Measurements from ENCODE around the gene MYH9.
"Not testable (repeated sequence)": the region's sequence is repeated elsewhere in the genome, so short reads cannot be mapped to it uniquely, and the experiment has no call there.

MYH9 gene

DNA sequence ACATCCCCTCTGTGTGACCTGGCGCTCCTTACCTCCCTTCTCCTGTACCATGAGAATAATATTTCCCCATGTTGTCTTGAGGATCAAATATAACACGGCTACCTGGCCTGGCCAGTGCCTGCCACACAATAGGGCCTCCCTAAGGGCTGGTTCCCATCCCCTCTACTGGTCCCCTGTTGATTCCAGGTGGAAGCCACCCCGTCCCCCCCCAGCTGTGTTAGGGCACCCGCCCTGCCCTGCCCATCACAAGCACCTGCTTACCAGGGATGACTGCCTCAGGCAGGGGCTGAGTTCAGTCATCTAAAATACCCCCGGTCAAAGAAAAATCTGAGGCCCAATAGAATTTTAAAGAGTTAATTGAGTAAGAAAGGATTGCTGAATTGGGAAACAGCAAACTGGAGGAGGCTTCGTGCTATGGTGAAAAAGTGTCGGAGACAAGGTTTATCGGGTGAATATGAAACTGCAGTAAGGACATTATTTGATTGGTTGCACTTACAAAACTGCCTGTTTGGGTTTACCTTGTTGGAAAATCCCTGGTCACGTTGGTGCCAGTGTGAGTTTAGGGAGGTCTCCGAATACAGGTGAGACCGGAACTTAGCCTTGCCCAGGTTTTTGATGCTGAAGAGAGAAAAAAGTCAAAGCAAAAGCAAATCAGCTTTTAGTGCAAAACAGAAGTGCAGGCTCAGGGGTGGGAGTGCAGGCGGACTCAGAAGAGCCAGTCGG is 129.7 kb downstream of the MYH9 start:
- DNase-seq (ENCODE audit: low read depth) = no peak
- no peak overlapping the region for H3K4me3 ChIP-seq (ENCODE audit: low read length)
- TF ChIP-seq, protein P1, sequence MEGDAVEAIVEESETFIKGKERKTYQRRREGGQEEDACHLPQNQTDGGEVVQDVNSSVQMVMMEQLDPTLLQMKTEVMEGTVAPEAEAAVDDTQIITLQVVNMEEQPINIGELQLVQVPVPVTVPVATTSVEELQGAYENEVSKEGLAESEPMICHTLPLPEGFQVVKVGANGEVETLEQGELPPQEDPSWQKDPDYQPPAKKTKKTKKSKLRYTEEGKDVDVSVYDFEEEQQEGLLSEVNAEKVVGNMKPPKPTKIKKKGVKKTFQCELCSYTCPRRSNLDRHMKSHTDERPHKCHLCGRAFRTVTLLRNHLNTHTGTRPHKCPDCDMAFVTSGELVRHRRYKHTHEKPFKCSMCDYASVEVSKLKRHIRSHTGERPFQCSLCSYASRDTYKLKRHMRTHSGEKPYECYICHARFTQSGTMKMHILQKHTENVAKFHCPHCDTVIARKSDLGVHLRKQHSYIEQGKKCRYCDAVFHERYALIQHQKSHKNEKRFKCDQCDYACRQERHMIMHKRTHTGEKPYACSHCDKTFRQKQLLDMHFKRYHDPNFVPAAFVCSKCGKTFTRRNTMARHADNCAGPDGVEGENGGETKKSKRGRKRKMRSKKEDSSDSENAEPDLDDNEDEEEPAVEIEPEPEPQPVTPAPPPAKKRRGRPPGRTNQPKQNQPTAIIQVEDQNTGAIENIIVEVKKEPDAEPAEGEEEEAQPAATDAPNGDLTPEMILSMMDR (conservative IDR thresholded peaks at IDR 0.05; ENCODE audit: low read length) = no peak

DNA sequence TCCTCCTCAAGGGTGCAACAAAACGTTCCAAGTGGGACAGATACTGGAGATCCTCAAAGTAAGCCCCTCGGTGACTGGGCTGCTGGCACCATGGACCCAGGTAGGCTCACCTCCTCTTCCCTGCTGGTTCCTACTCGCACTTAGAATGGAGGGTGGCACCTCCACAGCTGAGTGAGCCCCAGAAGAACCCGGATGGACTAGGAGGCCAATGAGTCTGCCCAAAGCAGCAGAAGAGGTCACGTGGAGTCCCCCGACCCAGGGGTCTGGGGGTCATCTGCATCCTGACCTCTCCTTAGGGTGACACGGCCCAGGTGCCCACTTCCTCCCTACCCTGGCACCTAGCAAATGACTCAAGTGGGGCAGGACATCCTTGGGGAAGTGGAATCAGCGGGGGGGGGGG is 130.5 kb downstream of the MYH9 start:
- no peak for DNase-seq (ENCODE audit: low read depth)
- TF ChIP-seq, protein P1 (conservative IDR thresholded peaks at IDR 0.05; ENCODE audit: low read length) = no peak
- no peak overlapping the region for H3K4me3 ChIP-seq (ENCODE audit: low read length)

DNA sequence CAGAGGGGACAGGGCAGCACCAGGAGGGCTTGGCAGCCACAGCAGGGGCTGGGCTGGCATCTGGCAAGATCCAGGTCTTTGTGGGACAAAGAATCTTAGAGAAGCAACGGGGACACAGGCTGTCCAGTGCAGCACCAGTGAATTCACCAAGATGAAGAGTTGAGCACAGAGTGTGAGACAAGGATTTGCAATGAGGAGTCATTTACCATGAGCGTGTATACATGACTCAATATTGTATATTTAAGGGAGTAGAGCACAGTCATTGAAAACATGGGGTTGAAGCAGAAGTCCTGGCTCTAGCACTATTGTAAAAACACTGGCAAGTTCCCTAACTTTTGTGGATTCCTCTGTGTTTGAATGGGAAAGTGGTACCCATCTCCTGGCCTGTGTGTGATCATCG is 131.3 kb downstream of the MYH9 start:
- TF ChIP-seq, protein P1 (conservative IDR thresholded peaks at IDR 0.05; ENCODE audit: low read length) = no peak
- no peak for DNase-seq (ENCODE audit: low read depth)
- no peak overlapping the region for H3K4me3 ChIP-seq (ENCODE audit: low read length)

DNA sequence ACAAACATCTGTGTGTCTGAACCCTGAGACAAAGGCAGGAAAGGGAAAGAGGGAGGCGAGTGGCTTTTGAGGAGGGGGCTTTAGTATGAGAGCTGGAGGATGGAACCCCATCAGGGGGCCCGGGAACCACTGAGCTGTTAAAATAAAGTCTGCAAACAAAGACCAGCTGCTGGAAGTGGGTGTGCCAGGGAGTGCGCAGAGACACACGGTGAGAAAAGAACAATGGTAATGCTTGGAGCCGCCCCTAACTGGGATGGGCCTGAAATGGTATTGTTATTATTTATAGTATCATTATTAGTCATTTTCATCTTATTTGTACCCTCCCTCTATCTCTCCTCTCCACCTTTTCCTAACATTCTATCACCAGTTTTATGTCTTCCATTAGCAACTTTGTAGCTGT is 132.2 kb downstream of the MYH9 start:
- not testable (repeated sequence) for DNase-seq (ENCODE audit: low read depth); H3K4me3 ChIP-seq (ENCODE audit: low read length)

GRCh38 chr22:36253523-36254490 is 134.0 kb downstream of the MYH9 start:
- TF ChIP-seq, protein P1 (conservative IDR thresholded peaks at IDR 0.05; ENCODE audit: low read length) = no peak
- peak overlapping the region; percentile 54 for H3K4me3 ChIP-seq (ENCODE audit: low read length)
- no peak for DNase-seq (ENCODE audit: low read depth)

DNA sequence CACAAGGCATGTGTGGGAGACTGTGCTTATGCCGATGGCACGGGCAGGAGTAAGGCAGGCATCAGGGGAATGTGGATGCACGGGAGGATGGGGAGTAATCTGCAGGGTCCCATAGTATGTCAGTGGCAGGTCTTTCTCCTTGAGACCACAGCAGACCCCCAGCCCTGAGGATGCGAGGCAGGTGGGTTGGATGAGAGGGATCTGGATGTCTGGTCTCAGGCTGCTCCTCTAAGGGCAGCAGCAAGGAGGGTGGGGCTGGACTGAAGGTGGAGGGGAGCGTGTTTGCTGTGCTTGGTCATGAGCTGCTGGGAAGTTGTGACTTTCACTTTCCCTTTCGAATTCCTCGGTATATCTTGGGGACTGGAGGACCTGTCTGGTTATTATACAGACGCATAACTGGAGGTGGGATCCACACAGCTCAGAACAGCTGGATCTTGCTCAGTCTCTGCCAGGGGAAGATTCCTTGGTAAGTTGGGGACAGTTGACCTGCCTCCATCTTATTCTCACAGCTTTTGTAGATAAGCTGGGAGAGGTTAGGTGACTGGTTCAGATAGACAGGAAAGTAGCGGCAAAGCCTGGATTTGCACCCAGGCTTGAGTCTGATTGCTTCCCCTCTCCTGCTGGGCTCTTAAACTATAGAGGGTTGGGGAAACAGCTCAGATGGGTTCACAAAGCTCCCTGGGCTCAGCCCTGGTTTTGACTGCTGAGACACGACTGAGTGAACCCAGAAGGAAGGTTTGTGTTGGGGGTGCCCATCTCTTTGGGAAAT is 134.8 kb downstream of the MYH9 start, which contains the start of gene APOL1:
Gene APOL1, plus strand, starts transcription at position 380 of the 769 bp plus-strand sequence. CDS start 1,823 bp downstream, outside the sequence.
- peak within 1 kb of the TSS; percentile 54 for H3K4me3 ChIP-seq (ENCODE audit: low read length)
- TF ChIP-seq, protein P1 (conservative IDR thresholded peaks at IDR 0.05; ENCODE audit: low read length) = no peak
- peak; percentile 55 for DNase-seq (ENCODE audit: low read depth)

DNA sequence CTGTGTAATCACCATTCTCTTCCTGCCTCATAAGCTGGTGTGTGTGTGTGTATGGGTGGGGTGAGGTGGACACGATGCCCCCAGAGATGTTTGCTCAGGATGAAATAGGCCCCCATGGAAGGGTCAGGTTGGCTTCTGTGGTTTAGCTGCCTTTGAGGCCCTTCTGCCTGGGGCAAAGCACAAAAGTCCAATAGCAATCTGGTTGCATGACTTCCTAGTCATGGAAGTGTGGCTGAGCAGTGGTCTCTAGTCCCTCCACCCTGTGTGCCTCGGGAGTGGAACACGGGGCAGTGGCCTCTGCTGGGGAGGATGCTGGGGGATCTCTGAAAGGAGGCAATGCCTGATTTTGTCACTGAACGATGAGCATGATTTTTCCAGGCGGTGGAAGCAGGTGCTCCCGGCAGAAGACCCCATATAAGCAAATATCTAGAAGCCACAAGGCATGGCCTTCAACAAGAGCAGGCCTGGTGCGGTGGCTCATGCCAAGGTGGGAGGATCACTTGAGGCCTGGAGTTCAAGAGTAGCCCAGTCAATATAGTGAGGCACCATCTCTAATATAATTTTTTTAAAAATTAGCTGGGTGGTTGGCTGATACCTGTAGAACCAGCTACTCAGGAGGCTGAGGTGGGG is 135.7 kb downstream of the MYH9 start:
- H3K4me3 ChIP-seq (ENCODE audit: low read length); DNase-seq (ENCODE audit: low read depth): not testable (repeated sequence)

GRCh38 chr22:36250292-36250960 is 137.3 kb downstream of the MYH9 start:
- not testable (repeated sequence) for H3K4me3 ChIP-seq (ENCODE audit: low read length); DNase-seq (ENCODE audit: low read depth)

Data from AG10803 (cell line).